ENCODE measurements around the gene ZFP69B. TPM values are rescaled to one million over a fixed set of nuclear protein-coding genes. Genes with fewer than 3 reads are reported as not detected.
A peak's percentile ranks its signal among the peaks of the same experiment; 100 is the strongest.

ZFP69B gene
- total RNA-seq, 2 experiments from 2014 or later: 1.8 to 2.4 TPM

- peaks cover 54% of the 10 kb centered on the region for H3K4me1 Mint-ChIP-seq (ENCODE audit: low read depth)
- ChIA-PET POLR2A (no interaction called here), CTCF (no interaction called here)
- Histone ChIP-seq H3K9me3 (ENCODE audit: control insufficient read depth in 1 of 2, insufficient read depth in 1 of 2, low read length in 2 of 2) (no peaks in the 10 kb centered on the region), H3K4me3 (ENCODE audit: low read length) (no peak overlapping the region), H3K36me3 (ENCODE audit: insufficient read depth, low read length) (peaks cover 75% of the 10 kb centered on the region), H3K27me3 (ENCODE audit: control insufficient read depth in 1 of 2, insufficient read depth in 2 of 2, low read length in 2 of 2) (no peaks in the 10 kb centered on the region), H3K27ac (ENCODE audit: low read depth in 1 of 2, low read length in 2 of 2) (no peak overlapping the region), H3K4me1 (ENCODE audit: insufficient read depth, low read length) (peaks cover 6% of the 10 kb centered on the region)
- TF ChIP-seq CTCF (IDR thresholded peaks at IDR 0.05): no peak
- intact Hi-C loops (cut with DNase I, micrococcal nuclease): loop anchor here (5.0 kb wide), 1 partner anchor 37 kb away; the partner anchor contains the start of gene SMAP2 (in 2 of the 2)
- H3K9me3 Mint-ChIP-seq: no peaks in the 10 kb centered on the region
- H3K27ac Mint-ChIP-seq: no peak overlapping the region
- peaks cover 89% of the 10 kb centered on the region for H3K36me3 Mint-ChIP-seq (ENCODE audit: low read depth)
- no peak for ATAC-seq (ENCODE audit: poor library complexity)
- no peaks in the 10 kb centered on the region for H3K27me3 Mint-ChIP-seq
- no peak for DNase-seq
- no peak overlapping the region for H3K4me3 Mint-ChIP-seq
Observed at GRCh38 chr1:40409467-40409866, 40.8 kb upstream of the ZFP69B start.

GRCh38 chr1:40411294-40411693 is 39.0 kb upstream of the ZFP69B start:
- Histone ChIP-seq H3K36me3 (ENCODE audit: insufficient read depth, low read length) (peaks cover 94% of the 10 kb centered on the region), H3K27ac (ENCODE audit: low read depth in 1 of 2, low read length in 2 of 2) (no peak overlapping the region), H3K9me3 (ENCODE audit: control insufficient read depth in 1 of 2, insufficient read depth in 1 of 2, low read length in 2 of 2) (no peaks in the 10 kb centered on the region), H3K4me3 (ENCODE audit: low read length) (no peak overlapping the region), H3K4me1 (ENCODE audit: insufficient read depth, low read length) (no peaks in the 10 kb centered on the region), H3K27me3 (ENCODE audit: control insufficient read depth in 1 of 2, insufficient read depth in 2 of 2, low read length in 2 of 2) (no peaks in the 10 kb centered on the region)
- DNase-seq (no peak), ATAC-seq (ENCODE audit: poor library complexity) (no peak)
- H3K27me3 Mint-ChIP-seq: no peaks in the 10 kb centered on the region
- TF ChIP-seq CTCF (IDR thresholded peaks at IDR 0.05): no peak
- no peak overlapping the region for H3K4me3 Mint-ChIP-seq
- peak overlapping the region; percentile 38 for H3K27ac Mint-ChIP-seq
- no peaks in the 10 kb centered on the region for H3K9me3 Mint-ChIP-seq
- intact Hi-C loops (cut with DNase I, micrococcal nuclease): no loop called here
- peaks cover 95% of the 10 kb centered on the region for H3K36me3 Mint-ChIP-seq (ENCODE audit: low read depth)
- H3K4me1 Mint-ChIP-seq (ENCODE audit: low read depth): peaks cover 42% of the 10 kb centered on the region
- POLR2A ChIA-PET: interaction anchor here (0.6 to 0.7 kb wide), 3 partner anchors 8 to 37 kb away, joined by 3 read pairs; no protein-coding TSS in a partner anchor
- CTCF ChIA-PET: interaction anchor here (0.8 to 2.0 kb wide), 3 partner anchors 73 to 268 kb away, joined by 3 to 6 read pairs (median 5); no protein-coding TSS in a partner anchor

GRCh38 chr1:40411843-40412242 is 38.4 kb upstream of the ZFP69B start:
- H3K36me3 ChIP-seq (ENCODE audit: insufficient read depth, low read length): peaks cover 96% of the 10 kb centered on the region
- H3K27ac ChIP-seq (ENCODE audit: low read depth in 1 of 2, low read length in 2 of 2): no peak overlapping the region
- ChIA-PET CTCF (interaction anchor here (0.8 to 2.0 kb wide), 3 partner anchors 73 to 268 kb away, joined by 3 to 6 read pairs (median 5); no protein-coding TSS in a partner anchor), POLR2A (interaction anchor here (0.6 to 0.7 kb wide), 3 partner anchors 8 to 38 kb away, joined by 3 read pairs; no protein-coding TSS in a partner anchor)
- no peaks in the 10 kb centered on the region for H3K27me3 Mint-ChIP-seq
- H3K4me1 ChIP-seq (ENCODE audit: insufficient read depth, low read length): no peaks in the 10 kb centered on the region
- H3K4me1 Mint-ChIP-seq (ENCODE audit: low read depth): peaks cover 42% of the 10 kb centered on the region
- peaks cover 95% of the 10 kb centered on the region for H3K36me3 Mint-ChIP-seq (ENCODE audit: low read depth)
- H3K9me3 ChIP-seq (ENCODE audit: control insufficient read depth in 1 of 2, insufficient read depth in 1 of 2, low read length in 2 of 2): no peaks in the 10 kb centered on the region
- ATAC-seq (ENCODE audit: poor library complexity) (no peak), DNase-seq (no peak)
- H3K27ac Mint-ChIP-seq: no peak overlapping the region
- H3K4me3 Mint-ChIP-seq: no peak overlapping the region
- H3K9me3 Mint-ChIP-seq: no peaks in the 10 kb centered on the region
- no peak overlapping the region for H3K4me3 ChIP-seq (ENCODE audit: low read length)
- H3K27me3 ChIP-seq (ENCODE audit: control insufficient read depth in 1 of 2, insufficient read depth in 2 of 2, low read length in 2 of 2): no peaks in the 10 kb centered on the region
- intact Hi-C loops (cut with DNase I, micrococcal nuclease): no loop called here
- no peak for TF ChIP-seq CTCF (IDR thresholded peaks at IDR 0.05)

All from CD4-positive, alpha-beta T cell (primary cell).